Activated T-helper 2 cell treated with anti-CD3 and anti-CD28 coated beads, Interferon-gamma antibody, Interleukin-2, Interleukin-4, amounts not matched to agents 10 μg/mL and 5 μg/mL and 100 μg/mL, durations not matched to agents 14 hours and 24 hours and 36 hours (primary cell): ENCODE measurements around the gene ZNF341. TPM values are rescaled to one million over a fixed set of nuclear protein-coding genes. Genes with fewer than 3 reads are reported as not detected.
"Not testable (repeated sequence)": the region's sequence is repeated elsewhere in the genome, so short reads cannot be mapped to it uniquely, and the experiment has no call there.

Experiments
- DNase-seq: peaks from one replicate; pipeline ENCODE4 v3.0.0; 2021; ENCODE audit warnings: low spot score
- H3K27ac Mint-ChIP-seq: one replicate; pipeline ENCODE4 v1.8.0; 2021; ENCODE audit warnings: mixed read lengths
- H3K27me3 Mint-ChIP-seq: one replicate; pipeline ENCODE4 v1.8.0; 2021; ENCODE audit warnings: low read depth, mixed read lengths
- H3K36me3 Mint-ChIP-seq: one replicate; pipeline ENCODE4 v1.8.0; 2021; ENCODE audit warnings: low read depth, mixed read lengths
- H3K4me1 Mint-ChIP-seq: one replicate; pipeline ENCODE4 v1.8.0; 2021; ENCODE audit warnings: low read depth, mixed read lengths
- H3K4me3 Mint-ChIP-seq: one replicate; pipeline ENCODE4 v1.8.0; 2021; ENCODE audit warnings: low read depth, mild to moderate bottlenecking, moderate library complexity, mixed read lengths
- H3K9me3 Mint-ChIP-seq: one replicate; pipeline ENCODE4 v1.8.0; 2021; ENCODE audit warnings: mixed read lengths
- intact Hi-C: fragments of 100-400 bp; cut with micrococcal nuclease; formaldehyde crosslinking; loops from one replicate; pipeline ENCODE4 v1.15.1; 2023
- total RNA-seq: library from RNA; stranded (reverse); gene quantifications from 2 replicates; pipeline ENCODE4 v1.2.3, GENCODE V29; 2022

ZNF341 gene
- total RNA-seq, 1 donor from 2014 or later, result 7.0 TPM

GRCh38 chr20:33789109-33789857 is 57.5 kb downstream of the ZNF341 start:
- Mint-ChIP-seq H3K27me3 (no peaks in the 10 kb centered on the region), H3K4me3 (no peak overlapping the region), H3K36me3 (no peaks in the 10 kb centered on the region), H3K27ac (no peak overlapping the region), H3K9me3 (no peaks in the 10 kb centered on the region), H3K4me1 (peaks cover 9% of the 10 kb centered on the region)
- DNase-seq, result no peak
- intact Hi-C loops, result no loop called here

- H3K4me3 Mint-ChIP-seq, result no peak overlapping the region
- no peak overlapping the region for H3K27ac Mint-ChIP-seq
- no peaks in the 10 kb centered on the region for H3K36me3 Mint-ChIP-seq
- H3K27me3 Mint-ChIP-seq, result no peaks in the 10 kb centered on the region
- intact Hi-C loops, result no loop called here
- peaks cover 9% of the 10 kb centered on the region for H3K4me1 Mint-ChIP-seq
- H3K9me3 Mint-ChIP-seq, result no peaks in the 10 kb centered on the region
- DNase-seq, result no peak
Measured at GRCh38 chr20:33789858-33790182, 58.0 kb downstream of the ZNF341 start.

GRCh38 chr20:33790566-33790965 is 58.8 kb downstream of the ZNF341 start:
- DNase-seq, result no peak
- Mint-ChIP-seq H3K27me3 (no peaks in the 10 kb centered on the region), H3K4me3 (no peak overlapping the region), H3K9me3 (no peaks in the 10 kb centered on the region), H3K4me1 (peaks cover 9% of the 10 kb centered on the region), H3K36me3 (no peaks in the 10 kb centered on the region), H3K27ac (no peak overlapping the region)
- intact Hi-C loops, result no loop called here

GRCh38 chr20:33791021-33791420 is 59.2 kb downstream of the ZNF341 start:
- Mint-ChIP-seq H3K27me3 (no peaks in the 10 kb centered on the region), H3K9me3 (no peaks in the 10 kb centered on the region), H3K4me3 (no peak overlapping the region), H3K27ac (no peak overlapping the region), H3K36me3 (no peaks in the 10 kb centered on the region), H3K4me1 (peaks cover 9% of the 10 kb centered on the region)
- DNase-seq, result no peak
- intact Hi-C loops, result no loop called here

- no peak overlapping the region for H3K27ac Mint-ChIP-seq
- no peak overlapping the region for H3K4me3 Mint-ChIP-seq
- no peaks in the 10 kb centered on the region for H3K27me3 Mint-ChIP-seq
- DNase-seq, result no peak
- H3K9me3 Mint-ChIP-seq, result no peaks in the 10 kb centered on the region
- intact Hi-C loops, result no loop called here
- H3K4me1 Mint-ChIP-seq, result peaks cover 9% of the 10 kb centered on the region
- no peaks in the 10 kb centered on the region for H3K36me3 Mint-ChIP-seq
Measured at GRCh38 chr20:33791540-33791939, 59.7 kb downstream of the ZNF341 start.

GRCh38 chr20:33791959-33792597 is 60.3 kb downstream of the ZNF341 start:
- Mint-ChIP-seq H3K27me3 (no peaks in the 10 kb centered on the region), H3K36me3 (no peaks in the 10 kb centered on the region), H3K9me3 (no peaks in the 10 kb centered on the region), H3K4me1 (peaks cover 7% of the 10 kb centered on the region), H3K27ac (no peak overlapping the region), H3K4me3 (no peak overlapping the region)
- peak; percentile 34 for DNase-seq
- intact Hi-C loops, result no loop called here

GRCh38 chr20:33792598-33792989 is 60.8 kb downstream of the ZNF341 start:
- H3K27ac Mint-ChIP-seq, intact Hi-C loops, H3K4me3 Mint-ChIP-seq: not testable (repeated sequence)

GRCh38 chr20:33793011-33793931 is 61.5 kb downstream of the ZNF341 start:
- H3K4me3 Mint-ChIP-seq, result no peak overlapping the region
- H3K27me3 Mint-ChIP-seq, result no peaks in the 10 kb centered on the region
- H3K27ac Mint-ChIP-seq, result peak overlapping the region; percentile 44
- intact Hi-C loops, result no loop called here
- no peak for DNase-seq
- H3K4me1 Mint-ChIP-seq, result no peaks in the 10 kb centered on the region
- no peaks in the 10 kb centered on the region for H3K36me3 Mint-ChIP-seq
- no peaks in the 10 kb centered on the region for H3K9me3 Mint-ChIP-seq

More at GRCh38 chr20:33792598-33792989, 60.8 kb downstream of the ZNF341 start:
- H3K9me3 Mint-ChIP-seq, H3K27me3 Mint-ChIP-seq, H3K4me1 Mint-ChIP-seq, H3K36me3 Mint-ChIP-seq, DNase-seq: not testable (repeated sequence)

- intact Hi-C loops, result no loop called here
- no peaks in the 10 kb centered on the region for H3K27me3 Mint-ChIP-seq
- H3K4me3 Mint-ChIP-seq, result no peak overlapping the region
- no peak overlapping the region for H3K27ac Mint-ChIP-seq
- no peaks in the 10 kb centered on the region for H3K36me3 Mint-ChIP-seq
- no peaks in the 10 kb centered on the region for H3K4me1 Mint-ChIP-seq
- no peaks in the 10 kb centered on the region for H3K9me3 Mint-ChIP-seq
- DNase-seq, result no peak
Measured at GRCh38 chr20:33796263-33796906, 64.6 kb downstream of the ZNF341 start.

- Mint-ChIP-seq H3K27ac (no peak overlapping the region), H3K4me1 (no peaks in the 10 kb centered on the region), H3K36me3 (no peaks in the 10 kb centered on the region), H3K9me3 (no peaks in the 10 kb centered on the region), H3K27me3 (peaks cover 2% of the 10 kb centered on the region), H3K4me3 (no peak overlapping the region)
- DNase-seq, result no peak
- intact Hi-C loops, result no loop called here
Measured at GRCh38 chr20:33796907-33797544, 65.2 kb downstream of the ZNF341 start.

GRCh38 chr20:33798444-33798843 is 66.6 kb downstream of the ZNF341 start:
- H3K4me1 Mint-ChIP-seq, result no peaks in the 10 kb centered on the region
- intact Hi-C loops, result no loop called here
- no peak overlapping the region for H3K27ac Mint-ChIP-seq
- peaks cover 2% of the 10 kb centered on the region for H3K27me3 Mint-ChIP-seq
- H3K9me3 Mint-ChIP-seq, result no peaks in the 10 kb centered on the region
- H3K36me3 Mint-ChIP-seq, result no peaks in the 10 kb centered on the region
- no peak overlapping the region for H3K4me3 Mint-ChIP-seq
- no peak for DNase-seq

GRCh38 chr20:33803921-33804337 is 72.1 kb downstream of the ZNF341 start:
- intact Hi-C loops, result no loop called here
- Mint-ChIP-seq H3K36me3 (no peaks in the 10 kb centered on the region), H3K9me3 (no peaks in the 10 kb centered on the region), H3K4me1 (no peaks in the 10 kb centered on the region), H3K27me3 (peaks cover 9% of the 10 kb centered on the region), H3K27ac (no peak overlapping the region), H3K4me3 (no peak overlapping the region)
- no peak for DNase-seq
